Measurements from ENCODE around the gene GOSR1. TPM values are rescaled to one million over a fixed set of nuclear protein-coding genes. Genes with fewer than 3 reads are reported as not detected.
"Not testable (repeated sequence)": the region's sequence is repeated elsewhere in the genome, so short reads cannot be mapped to it uniquely, and the experiment has no call there.

The GOSR1 gene
- total RNA-seq, 1 experiment from 2014 or later, result 42.7 TPM

- DNase-seq (ENCODE audit: extremely low read depth, low read depth), result not testable (repeated sequence)
Observed at GRCh38 chr17:30572651-30573554, 95.7 kb downstream of the GOSR1 start.

DNA sequence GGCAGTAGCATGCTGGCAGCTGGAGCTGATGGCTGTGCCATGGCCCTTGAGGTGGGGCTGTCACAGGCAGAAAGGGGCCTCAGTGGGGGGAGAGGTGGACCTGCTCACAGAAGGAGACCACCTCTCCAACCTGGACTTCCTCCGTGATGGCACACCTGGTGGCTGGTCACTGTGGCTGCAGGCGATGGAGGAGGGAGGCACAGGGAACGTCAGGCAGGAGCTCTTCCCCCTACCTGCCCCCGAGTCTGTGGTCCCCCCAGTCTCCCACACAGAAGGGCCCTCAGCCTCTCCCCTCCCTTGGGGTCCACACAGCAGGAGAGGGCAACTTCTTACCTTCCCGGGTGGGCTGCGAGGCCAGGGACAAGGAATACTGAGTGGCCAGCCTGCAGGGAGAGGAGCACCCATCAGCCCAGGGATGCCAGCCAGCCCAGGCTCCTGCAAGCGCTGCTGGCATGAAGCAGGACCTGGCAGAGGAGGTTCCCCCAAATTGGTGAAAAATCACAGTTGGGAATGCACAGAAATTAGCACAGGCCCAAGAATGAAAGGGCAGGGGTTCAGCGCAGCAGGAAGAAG is 96.5 kb downstream of the GOSR1 start:
- no peak for DNase-seq (ENCODE audit: extremely low read depth, low read depth)

DNA sequence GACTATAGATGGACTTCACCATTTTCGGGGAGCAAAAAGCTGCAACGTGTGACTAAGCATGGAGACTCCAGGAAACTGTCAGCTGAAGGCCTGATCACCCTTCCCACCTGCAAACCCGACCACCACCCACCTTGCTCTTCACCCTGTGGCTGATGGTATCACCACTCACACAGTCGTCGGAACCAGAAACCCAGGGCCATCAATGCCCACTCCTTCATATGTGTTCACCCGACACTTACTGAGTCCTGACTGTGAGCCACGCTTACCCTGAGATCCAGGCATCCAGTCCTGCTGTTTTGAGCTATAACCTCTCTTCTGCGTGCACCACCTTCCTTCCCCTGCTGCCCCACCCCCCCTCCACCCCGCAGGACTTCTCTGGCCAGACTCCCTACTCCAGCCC is 97.1 kb downstream of the GOSR1 start:
- DNase-seq (ENCODE audit: extremely low read depth, low read depth), result not testable (repeated sequence)

DNA sequence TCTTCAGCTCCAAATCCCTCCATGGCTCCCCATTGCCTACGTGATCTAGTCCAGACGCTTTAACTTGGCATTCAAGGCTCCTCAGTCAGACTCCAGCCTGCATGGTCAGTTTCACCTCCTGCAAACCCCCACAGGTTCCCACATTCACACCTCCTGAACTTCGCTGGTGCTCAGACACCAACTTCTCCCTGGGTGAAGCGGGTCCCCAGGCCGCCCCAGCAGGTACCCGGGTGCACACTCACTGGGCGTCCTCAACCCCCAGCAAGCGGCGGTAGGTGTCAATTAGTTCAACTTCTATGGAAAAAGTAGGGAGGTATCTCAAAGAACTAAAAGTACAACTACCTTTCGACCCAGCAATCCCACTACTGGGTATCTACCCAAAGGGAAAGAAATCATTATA is 97.6 kb downstream of the GOSR1 start:
- not testable (repeated sequence) for DNase-seq (ENCODE audit: extremely low read depth, low read depth)

DNA sequence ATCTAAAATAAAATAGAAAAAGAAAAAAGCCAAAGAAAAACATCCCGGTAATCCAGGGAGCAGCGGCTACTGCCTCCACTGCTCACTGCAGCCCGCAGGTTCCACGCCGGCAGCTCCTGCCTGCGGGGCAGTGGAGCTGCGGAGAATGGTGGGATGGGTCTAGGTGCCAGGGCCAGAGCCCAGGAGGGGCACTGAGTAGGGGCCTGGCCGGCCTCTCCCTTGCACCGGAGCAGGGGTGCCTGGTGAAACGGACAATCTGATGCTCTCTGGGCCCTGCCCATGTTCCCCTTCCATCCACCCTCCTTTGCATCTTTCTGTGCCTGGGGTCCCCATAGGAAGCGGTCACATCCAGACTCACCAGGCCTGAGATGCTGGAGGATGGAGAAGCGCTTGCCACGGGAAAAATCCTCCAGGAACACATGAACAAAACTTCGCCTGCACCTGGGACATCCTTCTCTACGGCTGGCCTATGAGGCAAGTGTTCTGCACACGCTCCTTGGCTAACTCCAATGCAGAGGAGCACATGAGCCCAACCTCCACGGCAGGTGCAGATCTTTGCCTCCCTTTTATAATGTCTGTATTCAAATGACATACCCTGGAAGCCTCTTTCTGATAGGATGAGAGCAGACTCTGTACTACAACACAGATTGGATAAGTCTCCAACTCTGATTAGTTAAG is 98.6 kb downstream of the GOSR1 start:
- not testable (repeated sequence) for DNase-seq (ENCODE audit: extremely low read depth, low read depth)

DNA sequence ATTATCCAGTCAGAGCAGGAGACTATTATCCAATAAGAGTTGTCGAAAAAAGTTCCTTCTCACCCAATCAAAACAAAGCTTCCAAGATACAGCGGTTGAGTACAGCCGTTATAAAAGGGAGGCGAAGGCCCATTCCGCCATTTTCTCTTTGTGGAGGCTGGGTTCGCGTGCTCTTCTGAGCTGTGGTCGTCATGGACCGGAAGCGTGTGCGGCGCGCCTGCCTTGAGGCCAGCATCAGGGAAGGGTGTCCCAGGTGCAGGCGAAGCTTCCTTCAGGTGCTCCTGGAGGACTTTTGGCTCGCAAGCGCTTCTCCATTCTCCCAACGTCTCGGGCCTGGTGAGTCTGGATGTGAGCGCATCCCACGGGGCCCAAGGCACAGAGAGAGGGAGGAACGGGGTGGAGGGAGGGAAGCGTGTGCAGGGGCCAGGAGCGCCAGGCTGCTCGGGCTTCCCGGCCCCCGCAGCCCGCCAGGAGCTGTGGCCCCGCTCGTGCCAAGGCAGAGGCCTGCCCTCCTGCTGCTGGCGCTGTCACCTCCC is 99.2 kb downstream of the GOSR1 start:
- no peak for DNase-seq (ENCODE audit: extremely low read depth, low read depth)

Other genes starting within 250 kb of the GOSR1 start
- gene SLC6A4, start 241.7 kb upstream of the GOSR1 start, total RNA-seq (2014; rRNA removed; shearing (Covaris generic)), result not detected in 2 replicates
- gene BLMH, start 185.5 kb upstream of the GOSR1 start, total RNA-seq (2014; rRNA removed; shearing (Covaris generic)), result 22.3 and 27.7 TPM in 2 replicates
- not detected in 2 replicates for gene TMIGD1, start 143.4 kb upstream of the GOSR1 start, total RNA-seq (2014; rRNA removed; shearing (Covaris generic))
- 97.9 and 101 TPM in 2 replicates for gene CPD, start 98.5 kb upstream of the GOSR1 start, total RNA-seq (2014; rRNA removed; shearing (Covaris generic))

All from NCI-H460 (cell line).